HG03354 (cell line): ENCODE data around the gene KMT2E.

Source experiments
- ATAC-seq: cut with Tn5 transposase; IDR thresholded peaks from one replicate; pipeline ENCODE4 v1.9.1; 2021; ENCODE audit warnings: mild to moderate bottlenecking; ENCODE audit not compliant: unreplicated experiment, poor library complexity, severe bottlenecking

The KMT2E gene

DNA sequence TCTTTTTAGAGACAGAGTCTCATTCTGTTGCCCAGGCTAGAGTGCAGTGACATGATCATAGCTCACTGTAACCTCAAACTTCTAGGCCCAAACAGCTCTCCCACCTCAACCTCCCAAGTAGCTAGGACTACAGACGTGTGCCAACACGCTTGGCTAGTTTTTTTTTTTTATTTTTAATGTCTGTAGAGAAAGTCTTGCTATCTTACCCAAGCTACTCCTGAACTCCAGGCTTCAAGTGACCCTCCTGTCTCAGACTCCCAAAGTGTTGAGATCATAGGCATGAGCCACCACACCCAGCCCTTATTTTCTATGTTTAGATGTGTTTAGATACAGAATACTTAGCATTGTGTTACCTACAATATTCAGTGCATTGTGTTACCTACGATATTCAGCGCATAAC, 46.4 kb downstream of the KMT2E start:
- no peak for ATAC-seq

DNA sequence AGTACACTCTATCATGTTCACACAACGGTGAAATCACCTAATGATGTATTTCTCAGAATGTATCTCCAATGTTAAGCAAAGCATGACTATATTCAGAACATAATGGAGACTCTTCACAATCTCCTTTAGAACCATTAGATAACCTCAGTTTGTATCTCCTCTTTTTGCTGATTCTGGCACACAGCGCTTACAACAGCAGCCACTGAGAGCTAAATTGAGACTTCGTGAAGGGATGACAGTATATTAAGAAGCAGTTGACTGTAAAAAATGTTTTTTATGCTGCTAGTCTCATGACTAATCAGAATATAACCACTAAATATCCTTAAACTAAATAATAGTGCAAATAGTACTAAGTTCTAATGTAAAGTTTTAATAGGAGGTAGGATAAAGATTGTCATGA, 46.9 kb downstream of the KMT2E start:
- no peak for ATAC-seq

DNA sequence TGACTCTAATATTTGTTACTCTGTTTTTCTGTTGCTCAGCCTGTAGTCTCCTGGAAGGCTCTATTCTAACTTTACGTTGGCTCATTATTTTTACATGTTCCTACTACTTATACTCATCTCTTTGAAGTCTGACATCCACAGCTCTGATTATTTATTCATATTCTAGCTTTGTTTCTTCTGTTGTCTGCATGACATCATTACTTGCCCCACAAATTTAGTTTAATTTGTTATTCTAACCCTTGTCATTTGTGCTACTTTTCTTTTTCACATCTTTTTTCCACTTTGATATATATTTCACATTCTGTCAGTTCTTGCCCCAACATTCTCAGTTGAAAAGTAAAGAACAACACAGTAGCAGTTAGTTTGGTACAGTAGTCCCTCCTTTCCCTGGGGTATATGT, 51.1 kb downstream of the KMT2E start:
- no peak for ATAC-seq

DNA sequence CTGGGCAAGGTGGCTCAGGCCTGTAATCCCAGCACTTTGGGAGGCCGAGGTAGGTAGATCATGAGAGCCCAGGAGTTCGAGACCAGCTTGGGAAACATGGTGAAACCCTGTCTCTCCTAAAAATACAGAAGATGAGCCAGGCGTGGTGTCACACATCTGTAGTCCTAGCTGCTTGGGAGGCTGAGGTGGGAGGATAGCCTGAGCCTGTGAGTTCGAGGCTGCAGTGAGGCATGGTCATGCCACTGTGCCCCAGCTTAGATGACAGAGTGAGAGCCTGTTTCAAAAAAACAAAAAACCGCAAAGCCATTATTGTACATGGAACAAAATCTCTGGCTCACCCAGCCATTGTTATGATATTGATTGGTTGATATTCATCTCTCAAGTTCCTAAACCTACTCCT, 53.7 kb downstream of the KMT2E start:
- no peak for ATAC-seq

DNA sequence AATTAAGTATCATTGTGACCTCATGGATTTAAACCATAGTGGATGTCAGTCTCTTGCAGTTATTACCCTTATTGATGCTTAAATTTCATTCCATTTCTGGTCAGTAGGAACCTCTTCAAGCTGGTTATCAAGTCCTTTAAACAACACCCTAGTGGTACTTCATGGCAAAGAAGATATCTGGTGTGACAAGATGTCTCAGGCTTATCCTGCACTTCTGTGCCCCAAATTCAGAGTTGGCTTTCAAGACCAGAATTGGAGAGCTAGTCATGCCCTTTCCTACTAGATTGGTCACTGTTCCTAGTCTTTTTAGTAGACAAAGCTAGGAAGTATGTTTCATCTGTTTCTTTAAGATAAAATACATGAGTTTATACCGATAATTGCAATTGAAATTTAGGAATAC, 54.9 kb downstream of the KMT2E start:
- no peak for ATAC-seq

DNA sequence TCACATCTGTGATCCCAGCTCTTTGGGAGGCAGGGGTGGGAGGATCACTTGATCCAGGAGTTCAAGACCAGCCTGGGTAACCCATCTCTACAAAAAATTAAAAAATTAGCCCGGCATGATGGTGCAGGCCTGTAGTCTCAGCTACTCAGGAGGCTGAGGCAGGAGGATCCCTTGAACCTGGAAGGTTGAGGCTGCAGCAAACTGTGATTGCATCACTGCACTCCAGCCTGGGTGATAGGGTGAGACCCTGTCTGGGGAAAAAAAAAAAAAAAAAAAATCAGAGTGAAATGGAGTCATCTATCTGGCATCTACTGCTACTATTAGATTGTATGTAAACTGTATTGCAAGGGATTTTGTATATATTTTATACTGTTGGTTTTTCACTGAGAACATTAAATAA, 59.1 kb downstream of the KMT2E start:
- ATAC-seq, result no peak

DNA sequence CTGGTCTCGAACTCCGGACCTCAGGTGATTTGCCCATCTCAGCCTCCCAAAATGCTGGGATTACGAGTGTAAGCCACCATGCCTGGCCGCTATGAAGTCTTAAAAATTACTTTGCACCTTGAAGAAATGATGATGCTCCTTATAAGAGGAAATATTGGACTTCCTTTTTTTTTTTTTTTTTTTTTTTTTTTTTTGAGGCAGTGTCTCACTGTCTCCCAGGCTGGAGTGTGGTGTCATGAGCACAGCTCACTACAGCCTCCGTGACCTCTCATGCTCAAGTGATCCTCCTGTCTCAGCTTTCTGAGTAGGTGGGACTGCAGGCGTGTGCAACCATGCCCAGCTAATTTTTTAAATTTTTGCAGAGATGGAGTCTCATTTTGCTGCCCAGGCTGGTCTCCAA, 65.3 kb downstream of the KMT2E start:
- no peak for ATAC-seq

DNA sequence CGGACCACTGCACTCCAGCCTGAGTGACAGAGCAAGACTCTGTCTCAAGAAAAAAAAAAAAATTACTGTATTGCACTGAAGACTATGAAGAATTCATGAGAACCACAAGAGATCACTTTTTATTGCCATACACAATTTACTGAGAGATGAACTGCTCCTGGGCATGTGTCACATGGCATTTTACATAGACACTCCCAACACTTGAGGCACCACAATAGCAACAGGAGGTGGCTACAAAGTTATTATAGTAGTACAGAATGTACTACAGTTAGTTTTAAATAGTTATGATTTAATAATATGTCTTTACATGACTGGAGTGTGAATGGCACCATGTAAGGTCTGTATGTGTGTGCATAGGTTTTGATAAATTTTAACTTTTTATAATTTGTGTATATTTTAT, 70.6 kb downstream of the KMT2E start:
- no peak for ATAC-seq

DNA sequence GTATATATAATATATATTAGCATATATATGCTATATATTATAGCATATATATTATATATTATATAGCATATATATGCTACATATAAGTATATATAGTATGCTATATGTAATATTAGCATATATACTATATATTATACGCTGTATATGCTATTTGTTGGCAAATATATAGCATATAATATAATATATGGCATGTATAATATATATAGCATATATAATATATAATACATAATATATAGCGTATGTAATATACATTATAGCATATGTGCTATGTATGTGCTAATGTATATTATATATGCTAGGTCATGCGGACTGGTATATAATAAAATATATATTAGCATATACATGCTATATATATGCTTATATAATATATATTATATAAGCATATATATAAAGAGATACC, 72.8 kb downstream of the KMT2E start:
- no peak for ATAC-seq

DNA sequence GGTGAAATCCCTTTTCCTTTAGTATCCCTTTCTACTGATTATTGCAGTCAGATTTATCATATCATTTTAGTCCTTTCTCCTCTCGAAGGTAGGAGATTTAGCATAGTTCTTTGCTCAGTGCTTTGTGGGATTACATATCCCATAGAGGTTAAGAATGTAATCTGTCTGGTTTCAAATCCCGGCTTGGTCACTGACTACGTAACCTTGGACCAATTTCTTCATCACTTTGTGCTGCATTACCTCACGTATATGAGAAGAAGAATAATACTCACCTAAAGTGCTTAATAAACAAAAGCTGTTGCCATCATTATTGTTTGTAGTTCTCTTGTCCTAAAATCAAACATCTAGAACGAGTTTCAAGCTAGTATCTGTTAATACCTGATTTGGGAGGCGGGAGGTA, 74.0 kb downstream of the KMT2E start:
- ATAC-seq, result no peak

DNA sequence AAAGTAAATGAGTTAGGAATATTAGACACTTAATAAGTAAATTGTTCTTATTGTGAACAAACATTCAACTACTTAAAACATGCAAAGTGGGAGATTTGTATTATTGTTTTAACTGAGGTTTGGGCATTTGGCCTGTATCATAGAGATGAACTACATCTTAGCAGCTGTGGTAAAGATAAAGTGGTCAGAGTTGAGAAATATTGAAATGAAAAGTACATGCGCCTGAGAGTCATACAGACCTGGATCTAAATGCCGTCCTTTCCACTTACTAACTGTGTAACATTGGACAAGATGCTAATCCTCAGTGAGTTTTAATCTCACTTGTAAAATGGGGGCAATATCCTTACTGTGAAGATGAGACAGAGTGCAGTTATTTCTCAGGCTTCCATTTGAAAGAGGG, 74.5 kb downstream of the KMT2E start:
- no peak for ATAC-seq

DNA sequence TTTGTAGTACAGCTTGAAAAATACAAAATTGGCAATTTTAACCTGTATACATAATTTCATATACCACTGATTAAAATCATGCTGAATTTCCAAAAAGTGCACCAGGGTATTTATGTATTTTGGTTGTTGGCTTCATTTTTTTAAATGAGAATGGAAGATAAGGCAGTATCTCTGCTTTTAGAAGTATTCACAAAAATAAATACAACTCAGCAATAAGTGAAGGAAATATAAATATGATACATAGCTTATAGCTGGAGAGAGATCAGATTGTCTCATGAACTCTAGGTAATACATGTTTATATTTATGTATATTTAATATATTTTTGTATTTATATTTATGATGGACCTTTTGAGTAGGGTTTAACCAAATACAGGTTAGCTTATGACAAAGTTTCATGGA, 81.0 kb downstream of the KMT2E start:
- no peak for ATAC-seq

DNA sequence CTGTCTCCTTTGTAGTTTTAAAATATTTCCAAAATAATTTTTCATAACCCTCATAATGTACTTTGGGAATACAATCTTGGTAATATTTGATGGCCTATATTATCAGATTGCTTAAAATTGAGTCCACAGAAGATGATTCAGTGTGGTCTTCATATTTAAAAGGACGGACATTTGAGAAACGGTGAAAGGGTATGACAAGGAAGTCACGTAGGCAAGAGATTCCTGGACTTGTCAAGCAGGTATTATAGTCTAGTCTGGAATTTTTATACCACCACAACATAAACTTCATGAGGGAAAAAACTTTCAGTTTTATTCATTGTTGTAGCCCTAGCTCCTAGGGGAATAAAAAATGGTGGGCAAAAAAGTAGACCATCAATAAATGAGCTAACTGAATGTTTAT, 82.3 kb downstream of the KMT2E start:
- no peak for ATAC-seq

DNA sequence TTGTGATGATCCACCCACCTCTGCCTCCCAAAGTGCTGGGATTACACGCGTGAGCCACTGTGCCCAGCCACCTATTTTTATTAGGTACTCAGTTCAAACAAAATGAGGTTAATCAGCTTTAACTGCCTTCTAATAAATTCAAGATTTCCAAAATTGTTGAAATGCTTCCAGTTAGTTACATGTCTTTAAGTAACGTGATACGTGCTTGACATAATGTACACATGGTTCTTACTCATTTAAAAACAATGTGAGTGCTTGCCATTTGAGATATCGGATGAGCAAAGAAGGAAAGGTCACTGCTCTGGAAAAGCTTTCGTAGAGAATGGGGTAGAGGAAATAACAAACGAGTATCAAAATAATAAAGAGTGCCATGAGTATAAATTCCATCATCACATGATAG, 83.6 kb downstream of the KMT2E start:
- no peak for ATAC-seq

DNA sequence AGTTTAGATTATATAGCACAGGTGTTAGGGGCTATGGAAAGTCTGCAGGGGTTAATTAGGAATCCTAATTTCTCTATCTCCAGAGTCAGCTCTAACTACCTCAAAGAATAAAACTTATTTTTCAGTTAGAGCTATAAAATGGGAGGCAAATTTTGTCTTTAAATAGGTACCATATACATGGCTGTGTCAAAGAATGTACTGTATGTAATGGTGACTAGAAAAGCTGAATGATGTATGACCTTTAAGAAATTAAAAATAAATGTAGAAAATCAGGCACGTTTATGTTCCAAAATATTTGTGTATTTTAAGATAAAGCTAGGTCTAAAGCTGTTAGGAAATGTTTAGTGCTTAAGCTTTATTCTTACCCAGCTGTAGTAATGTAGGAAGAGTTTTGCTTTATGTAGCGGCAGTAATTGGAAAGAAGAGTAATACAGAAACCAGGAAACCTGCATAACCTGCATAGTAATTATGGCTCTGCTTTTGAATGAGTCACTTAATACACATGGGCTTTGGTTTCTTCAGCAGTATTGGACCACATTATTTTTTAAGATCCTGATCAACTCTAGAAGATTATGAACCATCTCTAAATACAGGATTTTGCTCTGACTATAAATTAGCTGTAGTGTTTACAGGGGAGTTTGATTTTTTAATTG, 85.0 kb downstream of the KMT2E start:
- peak; percentile 79 for ATAC-seq

DNA sequence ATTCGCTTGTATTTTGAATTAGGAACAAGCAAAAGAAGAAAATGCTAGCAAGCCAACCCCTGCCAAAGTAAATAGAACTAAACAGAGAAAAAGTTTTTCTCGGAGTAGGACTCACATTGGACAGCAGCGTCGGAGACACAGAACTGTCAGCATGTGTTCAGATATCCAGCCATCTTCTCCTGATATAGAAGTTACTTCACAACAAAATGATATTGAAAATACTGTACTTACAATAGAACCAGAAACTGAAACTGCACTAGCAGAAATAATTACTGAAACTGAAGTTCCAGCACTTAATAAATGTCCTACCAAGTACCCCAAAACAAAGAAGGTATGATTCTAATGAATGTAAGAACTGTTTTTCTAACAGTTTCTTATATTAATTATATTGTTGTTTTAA, 87.9 kb downstream of the KMT2E start:
- no peak for ATAC-seq

DNA sequence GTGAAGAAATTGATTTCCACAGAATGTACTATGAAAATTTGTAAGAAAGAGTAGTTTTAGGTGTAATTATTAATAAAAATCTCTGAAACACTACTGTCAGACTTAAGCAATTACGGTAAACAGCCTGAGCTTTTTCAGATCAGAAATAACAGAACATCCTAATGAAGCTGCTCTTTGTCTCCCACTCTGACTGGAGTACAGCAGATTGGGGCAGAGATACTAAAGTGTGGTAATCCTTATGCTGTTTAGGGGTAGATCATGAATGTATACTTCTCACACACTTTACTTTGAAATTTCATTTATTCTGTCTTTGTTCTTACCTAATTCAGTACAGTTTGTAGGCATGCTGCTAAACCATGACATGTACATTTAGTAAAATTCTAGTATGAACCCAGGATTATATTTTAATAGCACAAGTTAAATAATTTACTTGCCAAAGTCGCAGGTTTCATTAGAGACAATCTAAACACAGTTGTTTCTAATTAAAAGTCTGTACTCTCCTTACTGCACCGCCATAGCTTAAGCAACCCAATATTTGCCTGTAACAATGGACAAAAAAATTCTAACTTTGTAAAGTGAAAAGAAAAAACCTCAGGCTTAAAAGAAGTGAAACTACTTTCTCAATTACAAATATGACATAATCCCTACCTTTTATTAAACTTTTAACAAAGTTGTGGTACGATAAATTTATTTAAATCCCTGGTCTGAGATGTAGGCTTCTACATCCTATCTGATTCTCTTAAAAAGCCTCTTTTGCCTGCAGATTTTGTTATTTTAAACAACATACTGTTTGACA, 88.8 kb downstream of the KMT2E start:
- ATAC-seq, result no peak

DNA sequence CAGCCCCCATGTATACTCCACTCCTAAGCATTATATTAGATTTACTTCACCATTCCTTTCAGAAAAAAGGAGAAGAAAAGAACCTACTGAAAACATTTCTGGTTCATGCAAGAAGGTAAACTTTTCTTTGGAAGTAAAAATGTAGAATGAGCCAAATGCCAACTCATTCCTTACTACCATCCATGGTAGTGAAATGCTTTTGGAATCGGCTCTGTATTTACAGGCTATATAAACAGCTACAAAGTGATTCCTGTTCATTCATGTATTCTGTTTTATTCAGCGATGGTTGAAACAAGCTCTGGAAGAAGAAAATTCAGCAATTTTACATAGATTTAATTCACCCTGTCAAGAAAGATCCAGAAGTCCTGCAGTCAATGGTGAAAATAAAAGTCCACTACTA, 91.6 kb downstream of the KMT2E start:
- no peak for ATAC-seq

DNA sequence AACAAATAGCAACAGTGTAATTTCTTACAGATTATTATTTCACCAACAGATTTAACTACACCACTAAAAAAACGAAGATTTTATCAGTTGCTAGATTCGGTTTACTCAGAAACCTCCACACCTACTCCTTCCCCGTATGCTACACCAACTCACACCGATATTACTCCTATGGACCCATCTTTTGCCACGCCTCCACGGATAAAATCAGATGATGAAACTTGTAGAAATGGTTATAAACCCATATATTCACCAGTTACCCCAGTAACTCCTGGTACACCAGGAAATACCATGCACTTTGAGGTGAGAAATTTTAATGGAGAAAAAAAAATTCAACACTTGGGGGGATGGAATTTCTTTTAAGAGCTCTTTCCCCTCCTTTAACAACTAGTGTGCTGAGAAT, 92.5 kb downstream of the KMT2E start:
- ATAC-seq, result no peak

DNA sequence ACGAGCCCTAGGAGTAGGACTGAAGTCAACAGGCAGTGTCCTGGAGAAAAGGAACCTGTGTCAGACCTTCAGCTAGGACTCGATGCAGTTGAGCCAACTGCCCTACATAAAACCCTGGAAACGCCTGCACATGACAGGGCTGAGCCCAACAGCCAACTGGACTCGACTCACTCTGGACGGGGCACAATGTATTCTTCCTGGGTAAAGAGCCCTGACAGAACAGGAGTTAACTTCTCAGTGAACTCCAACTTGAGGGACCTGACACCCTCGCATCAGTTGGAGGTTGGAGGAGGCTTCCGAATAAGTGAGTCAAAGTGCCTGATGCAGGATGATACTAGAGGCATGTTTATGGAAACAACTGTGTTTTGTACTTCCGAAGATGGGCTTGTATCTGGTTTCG, 93.5 kb downstream of the KMT2E start:
- ATAC-seq, result no peak
